Kidney tubule cell (primary cell): ENCODE data around the gene KCNJ16.
A peak's percentile ranks its signal among the peaks of the same experiment; 100 is the strongest.
"Not testable (repeated sequence)": the region's sequence is repeated elsewhere in the genome, so short reads cannot be mapped to it uniquely, and the experiment has no call there.

Source experiments
- DNase-seq: peaks from one replicate; pipeline ENCODE4 v3.0.0-alpha.2; 2018; ENCODE audit warnings: low spot score

The KCNJ16 gene

DNA sequence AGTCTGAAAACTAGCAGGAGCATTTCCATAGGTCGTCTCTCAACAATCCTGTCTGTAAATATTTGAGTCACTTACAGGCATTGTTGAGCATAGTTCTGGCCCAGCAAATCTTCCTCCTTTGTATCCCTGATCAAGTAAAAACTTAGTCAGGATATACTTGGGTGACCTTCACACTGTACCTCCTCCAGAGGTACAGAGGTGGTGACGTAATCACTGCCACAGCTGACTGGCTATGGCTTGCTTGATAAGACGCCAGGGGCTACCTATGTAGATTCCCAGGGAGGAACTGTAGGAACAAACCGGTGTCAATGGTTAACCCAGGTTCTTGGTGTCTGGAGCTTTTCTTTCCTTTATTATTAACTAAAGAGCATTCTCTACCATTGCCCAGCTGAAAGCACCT, at the start of gene KCNJ16:
Gene KCNJ16, plus strand, starts transcription at position 270 of the 400 bp plus-strand sequence. CDS start 56,863 bp downstream, outside the sequence.
- DNase-seq, result peak; percentile 100

DNA sequence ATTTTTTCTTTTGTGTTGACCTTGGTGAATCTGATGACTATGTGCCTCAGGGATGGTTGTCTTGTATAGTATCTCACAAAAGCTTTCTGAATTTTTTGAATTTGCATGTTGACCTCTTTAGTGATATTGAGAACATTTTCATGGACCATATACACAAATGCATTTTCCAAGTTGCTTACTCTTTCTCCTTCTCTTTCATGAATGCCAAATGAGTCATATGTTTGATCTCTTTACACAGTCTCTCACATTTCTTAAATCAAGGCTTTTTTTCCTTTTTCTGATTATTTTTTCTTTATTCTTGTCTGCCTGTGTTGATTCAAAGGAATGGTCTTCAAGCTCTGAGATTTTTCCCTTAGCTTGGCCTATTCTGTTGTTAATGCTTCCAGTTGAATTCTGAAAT, 46.6 kb upstream of the KCNJ16 start:
- DNase-seq, result no peak

DNA sequence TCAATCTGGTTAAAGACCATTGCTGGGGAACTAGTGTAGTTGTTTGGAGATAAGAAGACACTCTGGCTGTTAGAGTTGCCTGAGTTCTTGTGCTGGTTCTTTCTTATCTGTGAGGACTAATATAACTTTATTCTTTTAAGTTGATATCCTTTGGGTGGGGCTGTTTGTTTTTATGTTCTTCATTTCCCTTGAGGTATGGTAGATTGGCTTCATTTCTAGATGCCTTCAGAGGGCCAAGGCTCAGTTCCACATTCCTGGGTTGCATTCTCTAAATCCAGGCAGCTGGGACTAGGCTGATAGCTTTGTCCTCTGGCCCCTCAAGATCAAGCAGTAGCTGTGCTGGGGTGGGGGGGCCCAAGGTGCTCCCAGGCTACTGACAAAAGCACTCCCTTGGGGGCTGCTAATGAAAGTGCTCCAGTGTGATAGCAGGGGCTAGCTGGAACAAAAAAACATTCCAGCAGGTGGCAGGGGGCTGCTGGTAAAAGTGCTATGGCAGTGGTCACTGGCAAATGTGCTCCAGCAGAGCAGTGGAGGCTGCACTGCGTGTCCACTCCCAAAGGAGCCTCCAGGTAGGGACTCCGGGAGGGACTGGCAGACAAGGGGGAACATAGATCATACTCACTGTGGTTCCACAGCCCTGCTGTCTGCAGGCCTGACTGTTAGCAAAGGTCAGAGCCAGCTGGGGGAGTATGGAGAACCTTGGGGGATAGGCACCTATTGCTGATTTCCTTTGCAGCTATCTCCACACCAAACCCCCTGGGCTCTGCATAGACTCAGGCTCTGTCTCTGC, 45.9 kb upstream of the KCNJ16 start:
- no peak for DNase-seq

DNA sequence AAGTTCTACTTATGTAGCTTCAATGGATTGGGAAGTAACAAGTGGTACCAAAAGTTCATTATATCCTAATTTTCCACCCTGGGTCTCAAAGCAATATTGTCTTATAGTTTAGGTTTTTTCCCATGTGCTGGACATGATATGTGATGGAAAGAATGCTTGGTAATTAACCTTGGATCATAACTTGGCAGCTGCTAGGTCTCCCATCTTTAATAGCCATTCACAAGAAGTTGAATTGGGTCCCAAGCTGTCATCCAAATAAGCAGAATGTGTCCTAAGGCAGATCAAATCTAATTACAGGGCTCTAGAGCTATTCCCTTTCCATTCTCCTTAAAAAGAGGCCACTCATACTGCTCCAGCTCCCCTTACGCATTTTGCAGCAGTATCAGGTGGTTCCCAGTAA, 44.7 kb upstream of the KCNJ16 start:
- no peak for DNase-seq

DNA sequence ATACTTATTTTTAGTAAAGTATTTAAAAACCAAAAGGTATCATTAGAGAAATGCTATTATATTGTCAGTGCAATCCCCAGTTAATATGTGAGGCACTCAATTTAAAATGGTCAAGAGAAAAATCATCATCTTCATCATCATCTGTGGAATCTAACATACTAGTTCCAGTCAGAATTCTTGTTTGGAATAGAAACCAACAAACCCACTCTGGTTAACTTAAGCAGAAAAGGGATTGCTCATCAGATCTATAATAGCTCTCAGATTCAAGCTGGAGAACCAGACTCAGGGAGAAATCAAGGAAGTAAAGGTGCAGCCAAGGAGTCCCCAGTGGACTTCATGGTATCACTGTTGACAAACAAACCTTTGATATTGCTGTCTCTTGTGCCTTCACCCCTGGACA, 43.7 kb upstream of the KCNJ16 start:
- DNase-seq, result no peak

DNA sequence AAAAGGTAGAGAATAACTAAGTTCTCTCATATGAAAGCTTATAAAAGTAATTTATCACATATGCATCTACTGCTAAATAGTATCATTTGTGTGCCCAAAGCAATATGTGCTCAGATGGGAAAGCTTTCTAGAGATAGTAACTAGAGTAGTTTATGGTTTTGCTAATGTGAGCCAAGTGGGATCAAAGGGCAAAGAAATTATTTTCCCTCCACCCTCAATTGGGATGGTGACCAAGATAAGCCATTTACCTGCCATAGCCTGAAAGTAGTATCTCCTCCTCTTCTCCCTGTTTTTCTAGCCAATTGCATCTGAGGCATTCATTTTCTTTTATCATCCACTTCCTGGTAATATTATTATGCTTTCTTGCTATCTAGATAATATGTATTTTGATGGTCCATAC, 41.9 kb upstream of the KCNJ16 start:
- DNase-seq, result no peak

DNA sequence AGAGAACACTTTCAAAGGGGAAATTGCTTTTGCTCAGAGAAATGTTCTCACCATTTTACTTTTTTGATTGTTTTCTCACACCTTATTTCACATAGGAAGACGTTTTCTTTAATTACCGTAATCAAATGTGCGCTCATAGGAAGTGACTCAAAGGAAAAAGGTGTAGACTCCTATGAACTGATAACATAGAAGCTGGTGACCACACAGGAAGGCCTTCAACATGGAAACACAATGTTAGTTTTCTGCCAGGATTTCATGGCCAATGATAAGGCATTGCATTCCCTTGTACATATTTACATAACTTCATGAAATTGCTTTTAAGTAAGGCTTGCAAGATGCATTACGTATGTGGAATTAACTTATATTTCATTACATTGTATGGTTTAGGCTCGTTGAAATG, 40.9 kb upstream of the KCNJ16 start:
- no peak for DNase-seq

DNA sequence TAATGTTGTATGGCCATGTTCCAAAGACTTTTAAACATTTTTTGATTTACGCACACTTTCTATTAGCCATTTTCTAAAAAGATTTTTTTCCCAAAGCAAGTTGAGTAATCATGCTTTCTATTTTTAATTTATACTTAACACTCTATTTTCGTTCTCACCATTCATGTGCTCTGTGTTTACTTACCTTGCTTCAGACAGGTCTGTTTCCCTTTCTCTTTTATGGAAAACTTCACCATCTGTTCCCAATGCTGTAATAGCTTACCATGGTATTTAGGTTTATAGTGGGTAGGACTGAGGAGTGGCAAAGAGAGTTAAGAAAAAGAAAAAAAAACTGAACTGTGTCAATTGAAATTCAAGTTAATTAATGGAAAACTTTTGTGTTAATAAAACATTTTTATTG, 37.5 kb upstream of the KCNJ16 start:
- no peak for DNase-seq

DNA sequence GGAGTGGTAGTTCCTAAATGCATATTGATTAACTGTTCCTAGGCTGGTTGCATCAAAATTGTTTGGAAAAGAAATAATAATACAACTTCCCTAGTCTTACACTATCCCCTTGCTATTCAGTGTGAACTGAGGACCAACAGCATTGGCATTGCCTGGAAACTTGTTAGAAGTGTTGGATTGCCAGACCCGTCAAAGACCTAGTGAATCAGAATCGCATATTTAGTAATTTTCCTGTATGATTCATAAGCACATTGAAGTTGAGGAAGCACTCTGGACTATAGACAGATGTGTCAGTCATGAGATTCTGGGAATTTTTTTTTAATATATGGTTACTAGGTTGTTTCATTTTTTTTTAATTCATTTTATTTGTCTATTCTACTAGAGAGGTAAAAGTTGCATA, 34.7 kb upstream of the KCNJ16 start:
- peak; percentile 13 for DNase-seq

DNA sequence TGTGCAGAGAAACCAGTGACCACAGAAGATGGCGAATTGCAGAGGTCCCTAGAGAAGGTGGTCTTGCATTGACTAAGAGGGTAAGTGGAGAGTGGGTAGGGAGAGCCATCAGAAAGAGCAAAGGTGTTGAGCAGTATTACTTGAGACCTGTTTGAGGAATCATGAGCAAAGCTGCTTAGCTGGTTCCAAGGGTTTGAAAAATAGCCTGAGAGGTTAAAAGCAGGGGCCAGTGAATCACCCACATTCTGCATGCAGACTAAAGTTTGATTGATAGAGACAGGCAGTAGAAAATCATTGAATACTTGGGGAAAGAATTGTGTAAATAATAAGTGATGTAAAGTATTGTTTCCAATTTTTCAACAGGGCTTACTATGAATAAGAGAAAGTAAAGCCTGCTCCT, 34.0 kb upstream of the KCNJ16 start:
- DNase-seq, result no peak

DNA sequence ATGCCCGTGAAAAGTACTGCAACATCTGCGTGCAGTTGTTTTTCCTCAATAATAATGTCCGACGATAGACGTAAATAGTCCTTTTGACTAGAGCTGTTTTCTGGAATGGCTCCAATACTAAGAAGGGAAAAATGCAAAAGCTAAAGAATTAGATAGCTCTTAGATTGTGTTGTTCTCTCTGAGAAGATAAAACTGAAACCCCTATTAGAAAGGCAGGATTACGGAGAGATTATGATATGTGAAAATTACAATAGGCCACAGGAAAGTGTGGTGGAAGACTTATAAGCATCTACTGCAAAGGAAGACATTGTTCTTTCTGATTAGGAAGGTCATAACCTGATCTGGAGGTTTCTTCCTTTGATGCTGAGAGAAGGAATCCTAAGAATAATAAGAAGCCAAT, 33.5 kb upstream of the KCNJ16 start:
- no peak for DNase-seq

DNA sequence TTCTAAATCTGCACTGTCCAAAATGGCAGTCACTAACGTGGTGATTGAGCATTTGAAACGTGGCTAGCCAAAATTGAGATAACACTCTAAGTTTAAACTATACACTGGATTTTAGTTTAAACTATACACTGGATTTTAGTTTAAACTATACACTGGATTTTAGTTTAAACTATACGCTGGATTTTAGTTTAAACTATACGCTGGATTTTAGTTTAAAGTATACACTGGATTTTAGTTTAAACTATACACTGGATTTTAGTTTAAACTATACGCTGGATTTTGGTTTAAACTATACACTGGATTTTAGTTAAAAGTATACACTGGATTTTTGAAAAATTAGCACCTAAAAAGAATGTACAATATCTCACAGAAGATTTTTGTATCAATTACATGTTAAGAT, 29.2 kb upstream of the KCNJ16 start:
- not testable (repeated sequence) for DNase-seq

DNA sequence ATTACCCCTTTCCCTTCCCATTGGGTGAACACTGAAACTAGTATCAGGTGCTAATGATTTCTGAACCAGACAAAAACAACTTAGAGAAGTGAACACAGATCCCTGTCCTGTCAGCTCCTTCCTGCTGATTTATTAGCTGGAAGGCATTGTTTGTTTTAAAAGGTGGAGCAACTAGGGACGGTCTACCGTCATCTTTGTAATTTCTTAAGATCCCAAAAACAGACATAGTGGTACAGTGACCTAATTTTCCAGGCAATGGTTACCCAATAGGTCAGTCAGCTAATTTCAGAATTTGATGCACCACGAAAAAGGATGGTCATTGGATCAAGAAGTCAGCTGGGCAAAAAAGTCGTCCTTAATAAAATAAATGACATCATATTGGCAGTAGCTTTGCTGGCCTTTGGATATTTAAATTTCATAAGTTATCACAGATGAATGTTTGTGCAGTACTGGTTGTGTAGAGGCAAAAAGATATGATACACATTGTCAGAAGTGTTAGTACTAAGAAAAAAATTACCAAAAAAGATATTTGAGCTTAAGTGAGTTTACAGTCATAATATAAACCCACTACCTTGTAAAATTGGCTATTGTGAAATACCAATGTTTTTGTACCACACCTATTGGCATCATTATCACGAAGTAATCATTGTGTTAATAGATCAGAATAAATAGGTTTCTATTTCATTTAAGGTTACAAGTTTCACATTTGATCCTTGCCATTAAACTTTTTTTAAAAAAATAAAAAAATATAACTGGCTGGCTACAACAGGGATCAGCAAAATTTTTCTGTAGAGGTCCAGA, 27.2 kb upstream of the KCNJ16 start:
- no peak for DNase-seq

DNA sequence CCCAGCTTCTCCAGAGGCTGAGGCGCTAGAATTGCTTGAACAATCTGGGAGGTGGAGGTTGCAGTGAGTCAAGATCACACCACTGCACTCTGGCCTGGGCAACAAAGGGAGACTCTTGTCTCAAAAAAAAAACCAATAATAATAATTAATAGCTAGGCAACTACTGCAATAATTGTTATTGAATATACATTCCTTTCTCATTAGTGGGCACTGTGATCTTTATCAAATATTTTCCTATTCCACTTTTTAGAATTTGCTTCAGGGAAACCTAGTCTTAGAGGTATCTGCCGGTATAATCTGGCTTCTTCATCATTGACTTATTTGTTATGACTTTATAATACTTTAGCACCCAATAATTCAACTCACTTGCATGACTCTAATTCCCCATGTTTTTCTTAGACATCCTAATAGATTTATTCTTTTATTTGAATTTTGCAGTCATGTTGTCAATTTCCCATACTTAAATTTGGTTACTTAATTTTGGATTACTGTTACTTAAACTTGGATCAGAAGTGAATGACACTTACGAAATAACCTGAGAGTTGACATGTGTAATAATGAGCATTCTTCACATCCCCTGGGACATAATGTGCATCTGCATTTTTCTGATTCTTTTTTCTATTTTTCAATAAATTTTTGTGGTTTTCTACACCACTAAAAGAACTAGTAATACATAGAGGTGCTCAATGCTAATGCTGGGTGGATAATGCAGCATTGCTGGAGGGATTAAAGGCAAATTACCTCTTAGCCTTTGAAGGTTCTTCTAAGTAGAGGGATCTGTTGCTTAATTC, 25.0 kb upstream of the KCNJ16 start:
- no peak for DNase-seq

DNA sequence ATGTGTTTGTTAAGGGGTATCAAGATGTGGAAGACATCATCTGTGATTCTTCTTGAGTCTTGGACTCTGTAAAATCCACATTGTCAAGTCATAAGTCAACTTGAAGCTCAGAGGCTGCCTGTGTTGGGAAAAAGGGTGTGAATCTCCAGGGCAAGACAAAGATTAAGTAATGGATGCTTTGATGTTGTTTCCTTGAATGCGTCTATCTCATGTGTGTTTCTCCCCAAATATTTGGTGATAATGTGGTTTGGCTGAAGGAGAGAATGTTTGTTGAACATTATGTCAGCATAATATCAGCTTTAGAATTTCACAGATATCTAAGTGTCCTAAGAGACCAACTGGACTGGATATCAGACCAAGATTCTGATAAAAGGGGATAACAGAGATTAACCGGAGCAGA, 24.1 kb upstream of the KCNJ16 start:
- DNase-seq, result no peak

DNA sequence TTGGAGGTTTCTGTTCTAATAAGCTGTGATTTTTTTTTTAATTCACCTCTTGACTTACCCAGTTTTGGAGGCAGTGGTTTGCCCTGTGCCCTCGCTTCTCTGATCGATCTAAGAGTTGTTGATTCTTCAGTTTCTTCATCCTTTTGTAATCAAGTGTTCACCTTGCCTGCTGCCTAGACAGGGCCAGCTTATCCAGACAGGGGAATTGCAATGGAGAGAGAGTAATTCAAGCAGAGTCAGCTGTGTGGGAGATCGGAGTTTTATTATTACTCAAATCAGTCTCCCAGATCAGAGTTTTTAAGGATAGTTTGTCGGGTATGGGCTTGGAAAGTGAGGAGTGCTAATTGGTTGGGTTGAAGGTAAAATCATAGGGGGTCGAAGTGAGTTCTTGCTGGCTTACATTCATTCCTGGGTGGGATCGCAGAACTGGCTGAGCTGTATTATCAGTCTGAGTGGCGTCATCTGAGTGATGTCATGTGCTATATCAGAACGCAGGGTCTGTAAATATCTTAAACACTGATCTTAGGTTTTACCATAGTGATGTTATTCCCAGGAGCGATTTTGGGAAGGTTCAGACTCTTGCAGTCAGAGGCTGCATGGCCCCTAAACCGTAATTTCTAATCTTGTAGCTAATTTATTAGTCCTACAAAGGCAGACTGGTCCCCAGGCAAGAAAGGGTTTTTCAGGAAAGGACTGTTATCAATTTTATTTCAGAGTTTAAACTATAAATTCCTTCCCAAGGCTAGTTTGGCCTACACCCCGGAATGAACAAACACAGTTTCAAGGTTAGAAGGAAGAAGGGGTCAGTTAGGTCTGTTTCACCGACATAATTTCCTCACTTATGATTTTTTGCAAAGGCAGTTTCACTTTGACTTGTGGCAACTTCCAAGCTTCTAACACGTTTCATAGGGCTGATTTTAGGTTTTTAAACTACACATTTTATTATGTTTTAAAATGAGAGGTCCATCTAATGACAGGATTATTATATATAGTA, 21.5 kb upstream of the KCNJ16 start:
- DNase-seq, result no peak

DNA sequence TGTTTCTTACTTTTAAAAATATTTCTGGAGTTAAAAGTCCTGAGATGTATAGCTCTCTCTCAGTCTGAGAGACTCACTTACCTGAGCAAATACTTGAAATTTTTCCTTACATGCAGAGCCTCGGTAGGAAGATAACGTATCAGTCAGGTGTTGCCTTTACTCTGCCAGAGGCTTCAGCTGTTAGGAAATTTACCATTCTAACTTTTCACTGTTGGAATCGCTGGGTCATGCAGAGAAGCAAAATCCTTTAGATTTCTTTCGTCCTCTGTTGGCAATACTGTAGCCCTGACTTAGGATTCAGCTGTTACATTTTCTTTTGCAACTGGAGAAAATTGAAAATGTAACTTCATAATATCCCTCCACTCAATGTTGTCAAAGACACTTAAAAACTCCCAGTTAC, 20.0 kb upstream of the KCNJ16 start:
- DNase-seq, result no peak

DNA sequence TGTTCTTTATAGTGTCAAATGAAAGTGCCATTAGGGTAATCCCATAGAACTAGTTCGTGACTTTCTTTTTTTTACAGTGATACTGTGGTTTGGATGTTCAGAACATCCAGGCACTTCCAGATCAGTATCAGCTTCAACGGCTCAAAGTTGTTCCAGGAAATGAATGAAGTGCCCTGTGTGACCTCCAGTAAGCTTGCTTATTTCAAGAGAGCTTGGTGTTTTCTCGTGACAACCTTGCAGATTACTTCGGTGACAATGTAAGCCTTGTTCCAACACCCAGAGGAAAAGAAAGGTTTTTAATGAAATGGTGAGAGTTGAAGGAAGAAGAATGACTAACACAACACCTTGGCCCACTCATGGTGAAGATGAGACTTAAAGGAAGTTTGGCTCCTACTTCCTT, 16.0 kb upstream of the KCNJ16 start:
- no peak for DNase-seq

DNA sequence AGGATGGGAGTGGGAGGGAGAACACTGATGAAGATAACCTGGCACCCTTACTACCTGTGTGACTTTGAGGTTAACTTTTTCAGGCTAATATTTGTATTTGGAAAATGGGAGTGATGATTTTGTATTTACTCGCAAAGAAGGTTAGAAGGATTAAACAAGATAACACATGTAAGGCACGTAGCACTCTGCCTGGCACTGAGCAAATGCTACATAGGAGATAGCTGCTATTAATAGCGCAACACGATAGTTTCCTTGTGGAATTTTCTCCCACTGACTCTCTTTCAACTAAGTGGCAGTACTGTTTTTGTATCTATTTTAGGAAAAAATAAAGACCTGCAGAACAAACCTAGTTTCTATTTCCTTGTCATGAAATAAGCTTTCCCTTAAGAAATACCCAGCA, 15.4 kb upstream of the KCNJ16 start:
- no peak for DNase-seq

DNA sequence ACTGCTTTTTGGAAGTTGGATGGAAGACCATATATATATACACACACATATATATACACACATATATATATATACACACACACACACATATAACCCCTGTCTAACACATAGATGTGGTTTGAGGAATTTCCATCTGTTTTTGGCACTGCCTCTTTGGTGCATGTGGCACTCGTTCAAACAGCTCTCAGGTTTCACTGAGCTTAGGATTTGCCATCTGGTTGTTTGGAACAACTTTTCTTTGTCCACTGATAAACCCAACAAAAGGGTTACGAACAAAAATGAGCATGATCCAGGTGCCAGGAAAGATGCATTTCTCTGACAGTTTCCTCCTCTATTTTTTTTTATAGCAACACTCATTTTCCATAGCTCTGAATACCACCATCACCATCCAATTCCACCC, 14.6 kb upstream of the KCNJ16 start:
- DNase-seq, result no peak

DNA sequence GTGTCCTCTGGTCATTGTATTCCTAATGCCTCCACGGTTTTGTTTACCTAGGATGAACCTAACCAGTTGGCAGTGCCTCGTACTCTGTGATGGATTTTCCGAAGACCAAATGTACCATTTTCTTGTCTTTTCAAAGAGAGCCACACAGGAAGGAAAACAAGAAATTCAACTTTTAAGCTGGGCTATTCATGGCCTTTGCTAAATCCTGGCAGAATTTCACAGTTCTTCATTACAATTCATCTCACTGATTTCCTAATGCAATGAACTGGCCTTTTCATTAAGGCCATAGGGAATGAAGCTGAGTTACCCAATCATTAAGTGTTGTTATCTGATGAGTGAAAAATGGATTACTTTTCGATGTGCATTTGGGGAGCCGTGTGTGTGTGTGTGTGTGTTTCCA, 7.9 kb upstream of the KCNJ16 start:
- no peak for DNase-seq
